ENCODE data around the gene C20orf204.

The C20orf204 gene

GRCh38 chr20:64042054-64042781, 6.2 kb downstream of the C20orf204 start:
- DNase-seq, result peak in 2 of 3 experiments; percentile 48 to 52

- no peak for DNase-seq
Observed at GRCh38 chr20:64043768-64044167, 7.8 kb downstream of the C20orf204 start.

- DNase-seq, result peak in 1 of 3 experiments; percentile 49
Observed at GRCh38 chr20:64044484-64045247, 8.7 kb downstream of the C20orf204 start.

GRCh38 chr20:64045346-64046011, 9.5 kb downstream of the C20orf204 start:
- no peak for DNase-seq

- DNase-seq, result no peak
Observed at GRCh38 chr20:64047046-64047389, 11.0 kb downstream of the C20orf204 start.

- peak in 2 of 3 experiments; percentile 48 to 51 for DNase-seq
Observed at GRCh38 chr20:64047968-64048401, 12.0 kb downstream of the C20orf204 start.

GRCh38 chr20:64048402-64049044, 12.5 kb downstream of the C20orf204 start:
- peak in 2 of 3 experiments; percentile 32 to 63 for DNase-seq

- peak in 1 of 3 experiments; percentile 51 for DNase-seq
Observed at GRCh38 chr20:64049060-64049877, 13.3 kb downstream of the C20orf204 start, which contains the start of gene SOX18. TSS of gene SOX18 (minus strand) at chr20:64049639. CDS start at chr20:64049516, 123 bp downstream.

- no peak for DNase-seq
Observed at GRCh38 chr20:64049878-64050260, 13.9 kb downstream of the C20orf204 start.

GRCh38 chr20:64050261-64051032, 14.5 kb downstream of the C20orf204 start:
- DNase-seq, result no peak

- DNase-seq, result no peak
Observed at GRCh38 chr20:64051033-64051452, 15.1 kb downstream of the C20orf204 start.

GRCh38 chr20:64051561-64052325, 15.8 kb downstream of the C20orf204 start:
- DNase-seq, result no peak

- DNase-seq, result no peak
Observed at GRCh38 chr20:64052326-64052722, 16.3 kb downstream of the C20orf204 start.

GRCh38 chr20:64052987-64053840, 17.2 kb downstream of the C20orf204 start:
- DNase-seq, result no peak

- DNase-seq, result peak in 1 of 3 experiments; percentile 34
Observed at GRCh38 chr20:64053841-64054661, 18.1 kb downstream of the C20orf204 start.

GRCh38 chr20:64055396-64055892, 19.5 kb downstream of the C20orf204 start:
- DNase-seq, result no peak

GRCh38 chr20:64055893-64056638, 20.1 kb downstream of the C20orf204 start:
- DNase-seq, result peak in 1 of 3 experiments; percentile 24

- no peak for DNase-seq
Observed at GRCh38 chr20:64056639-64056888, 20.6 kb downstream of the C20orf204 start.

All from NCI-H1417 (cell line).